ENCODE results near the gene TNXB. TPM values are rescaled to one million over a fixed set of nuclear protein-coding genes. Genes with fewer than 3 reads are reported as not detected.
"Not testable (repeated sequence)": the region's sequence is repeated elsewhere in the genome, so short reads cannot be mapped to it uniquely, and the experiment has no call there.

The TNXB gene
- total RNA-seq, 1 donor from 2014 or later, result 130 TPM

- Histone ChIP-seq H3K27me3 (ENCODE audit: control insufficient read depth in 3 of 3, insufficient read depth in 3 of 3, low read length in 3 of 3) (no peaks in the 10 kb centered on the region), H3K4me3 (ENCODE audit: low read length in 3 of 3) (no peak overlapping the region), H3K9me3 (ENCODE audit: control insufficient read depth in 3 of 3, low read length in 3 of 3) (no peaks in the 10 kb centered on the region), H3K9ac (ENCODE audit: low read depth in 1 of 3, low read length in 3 of 3) (no peak overlapping the region), H3K27ac (ENCODE audit: low read depth, low read length) (no peak overlapping the region), H3K4me1 (ENCODE audit: control insufficient read depth in 3 of 3, insufficient read depth in 3 of 3, low read length in 3 of 3) (peaks cover 20 to 22% (median 22%) of the 10 kb centered on the region in 3 donors), H3K36me3 (ENCODE audit: control insufficient read depth in 3 of 3, insufficient read depth in 3 of 3, low read length in 3 of 3) (peaks cover 0 to 8% (median 6%) of the 10 kb centered on the region in 3 donors)
These were observed 58.6 kb downstream of the TNXB start for GRCh38 chr6:32050562-32050961.

- not testable (repeated sequence) for H3K27ac ChIP-seq (ENCODE audit: low read depth, low read length); H3K27me3 ChIP-seq (ENCODE audit: control insufficient read depth in 3 of 3, insufficient read depth in 3 of 3, low read length in 3 of 3); H3K9ac ChIP-seq (ENCODE audit: low read depth in 1 of 3, low read length in 3 of 3); H3K4me3 ChIP-seq (ENCODE audit: low read length in 3 of 3); H3K9me3 ChIP-seq (ENCODE audit: control insufficient read depth in 3 of 3, low read length in 3 of 3); H3K36me3 ChIP-seq (ENCODE audit: control insufficient read depth in 3 of 3, insufficient read depth in 3 of 3, low read length in 3 of 3)
- H3K4me1 ChIP-seq (ENCODE audit: control insufficient read depth in 3 of 3, insufficient read depth in 3 of 3, low read length in 3 of 3), result peaks cover 20 to 22% (median 22%) of the 10 kb centered on the region in 3 donors
These were observed 59.4 kb downstream of the TNXB start for GRCh38 chr6:32049736-32050135.

GRCh38 chr6:32049149-32049548, 60.0 kb downstream of the TNXB start:
- H3K36me3 ChIP-seq (ENCODE audit: control insufficient read depth in 3 of 3, insufficient read depth in 3 of 3, low read length in 3 of 3); H3K9me3 ChIP-seq (ENCODE audit: control insufficient read depth in 3 of 3, low read length in 3 of 3); H3K4me3 ChIP-seq (ENCODE audit: low read length in 3 of 3); H3K27ac ChIP-seq (ENCODE audit: low read depth, low read length); H3K9ac ChIP-seq (ENCODE audit: low read depth in 1 of 3, low read length in 3 of 3); H3K27me3 ChIP-seq (ENCODE audit: control insufficient read depth in 3 of 3, insufficient read depth in 3 of 3, low read length in 3 of 3): not testable (repeated sequence)
- H3K4me1 ChIP-seq (ENCODE audit: control insufficient read depth in 3 of 3, insufficient read depth in 3 of 3, low read length in 3 of 3), result peaks cover 20 to 22% (median 22%) of the 10 kb centered on the region in 3 donors

- Histone ChIP-seq H3K27ac (ENCODE audit: low read depth, low read length) (peak overlapping the region; percentile 76), H3K4me3 (ENCODE audit: low read length in 3 of 3) (no peak overlapping the region), H3K27me3 (ENCODE audit: control insufficient read depth in 3 of 3, insufficient read depth in 3 of 3, low read length in 3 of 3) (no peaks in the 10 kb centered on the region), H3K4me1 (ENCODE audit: control insufficient read depth in 3 of 3, insufficient read depth in 3 of 3, low read length in 3 of 3) (peaks cover 20 to 22% (median 22%) of the 10 kb centered on the region in 3 donors), H3K9me3 (ENCODE audit: control insufficient read depth in 3 of 3, low read length in 3 of 3) (no peaks in the 10 kb centered on the region), H3K9ac (ENCODE audit: low read depth in 1 of 3, low read length in 3 of 3) (peak overlapping the region in 1 of 3 donors; percentile 54), H3K36me3 (ENCODE audit: control insufficient read depth in 3 of 3, insufficient read depth in 3 of 3, low read length in 3 of 3) (peaks cover 0 to 3% (median 0%) of the 10 kb centered on the region in 3 donors)
These were observed 61.0 kb downstream of the TNXB start for GRCh38 chr6:32047855-32048766.

- Histone ChIP-seq H3K27ac (ENCODE audit: low read depth, low read length) (peak overlapping the region; percentile 76), H3K9ac (ENCODE audit: low read depth in 1 of 3, low read length in 3 of 3) (peak overlapping the region in 1 of 3 donors; percentile 11), H3K36me3 (ENCODE audit: control insufficient read depth in 3 of 3, insufficient read depth in 3 of 3, low read length in 3 of 3) (peaks cover 0 to 1% (median 0%) of the 10 kb centered on the region in 3 donors), H3K9me3 (ENCODE audit: control insufficient read depth in 3 of 3, low read length in 3 of 3) (no peaks in the 10 kb centered on the region), H3K4me1 (ENCODE audit: control insufficient read depth in 3 of 3, insufficient read depth in 3 of 3, low read length in 3 of 3) (peaks cover 20 to 22% (median 22%) of the 10 kb centered on the region in 3 donors), H3K4me3 (ENCODE audit: low read length in 3 of 3) (no peak overlapping the region), H3K27me3 (ENCODE audit: control insufficient read depth in 3 of 3, insufficient read depth in 3 of 3, low read length in 3 of 3) (no peaks in the 10 kb centered on the region)
These were observed 61.6 kb downstream of the TNXB start for GRCh38 chr6:32047539-32047854.

GRCh38 chr6:32047084-32047478, 62.1 kb downstream of the TNXB start:
- H3K27ac ChIP-seq (ENCODE audit: low read depth, low read length), result peak overlapping the region; percentile 76
- H3K36me3 ChIP-seq (ENCODE audit: control insufficient read depth in 3 of 3, insufficient read depth in 3 of 3, low read length in 3 of 3), result peaks cover 0 to 1% (median 0%) of the 10 kb centered on the region in 3 donors
- H3K9me3 ChIP-seq (ENCODE audit: control insufficient read depth in 3 of 3, low read length in 3 of 3), result no peaks in the 10 kb centered on the region
- peaks cover 20 to 22% (median 22%) of the 10 kb centered on the region in 3 donors for H3K4me1 ChIP-seq (ENCODE audit: control insufficient read depth in 3 of 3, insufficient read depth in 3 of 3, low read length in 3 of 3)
- no peaks in the 10 kb centered on the region for H3K27me3 ChIP-seq (ENCODE audit: control insufficient read depth in 3 of 3, insufficient read depth in 3 of 3, low read length in 3 of 3)
- peak overlapping the region in 2 of 3 donors; percentile 3 to 11 for H3K9ac ChIP-seq (ENCODE audit: low read depth in 1 of 3, low read length in 3 of 3)
- no peak overlapping the region for H3K4me3 ChIP-seq (ENCODE audit: low read length in 3 of 3)

- H3K27me3 ChIP-seq (ENCODE audit: control insufficient read depth in 3 of 3, insufficient read depth in 3 of 3, low read length in 3 of 3), result no peaks in the 10 kb centered on the region
- H3K36me3 ChIP-seq (ENCODE audit: control insufficient read depth in 3 of 3, insufficient read depth in 3 of 3, low read length in 3 of 3), result peaks cover 0 to 1% (median 0%) of the 10 kb centered on the region in 3 donors
- peaks cover 20 to 22% (median 22%) of the 10 kb centered on the region in 3 donors for H3K4me1 ChIP-seq (ENCODE audit: control insufficient read depth in 3 of 3, insufficient read depth in 3 of 3, low read length in 3 of 3)
- no peaks in the 10 kb centered on the region for H3K9me3 ChIP-seq (ENCODE audit: control insufficient read depth in 3 of 3, low read length in 3 of 3)
- H3K9ac ChIP-seq (ENCODE audit: low read depth in 1 of 3, low read length in 3 of 3), result peak overlapping the region in 1 of 3 donors; percentile 3
- H3K27ac ChIP-seq (ENCODE audit: low read depth, low read length), result peak overlapping the region; percentile 76
- H3K4me3 ChIP-seq (ENCODE audit: low read length in 3 of 3), result no peak overlapping the region
These were observed 62.6 kb downstream of the TNXB start for GRCh38 chr6:32046450-32047083.

GRCh38 chr6:32045811-32046449, 63.2 kb downstream of the TNXB start:
- peaks cover 20 to 22% (median 22%) of the 10 kb centered on the region in 3 donors for H3K4me1 ChIP-seq (ENCODE audit: control insufficient read depth in 3 of 3, insufficient read depth in 3 of 3, low read length in 3 of 3)
- H3K36me3 ChIP-seq (ENCODE audit: control insufficient read depth in 3 of 3, insufficient read depth in 3 of 3, low read length in 3 of 3), result peaks cover 0 to 1% (median 0%) of the 10 kb centered on the region in 3 donors
- no peaks in the 10 kb centered on the region for H3K9me3 ChIP-seq (ENCODE audit: control insufficient read depth in 3 of 3, low read length in 3 of 3)
- no peak overlapping the region for H3K4me3 ChIP-seq (ENCODE audit: low read length in 3 of 3)
- H3K27me3 ChIP-seq (ENCODE audit: control insufficient read depth in 3 of 3, insufficient read depth in 3 of 3, low read length in 3 of 3), result no peaks in the 10 kb centered on the region
- H3K27ac ChIP-seq (ENCODE audit: low read depth, low read length), result peak overlapping the region; percentile 76
- H3K9ac ChIP-seq (ENCODE audit: low read depth in 1 of 3, low read length in 3 of 3), result no peak overlapping the region

- not testable (repeated sequence) for H3K36me3 ChIP-seq (ENCODE audit: control insufficient read depth in 3 of 3, insufficient read depth in 3 of 3, low read length in 3 of 3); H3K27ac ChIP-seq (ENCODE audit: low read depth, low read length); H3K9ac ChIP-seq (ENCODE audit: low read depth in 1 of 3, low read length in 3 of 3); H3K4me3 ChIP-seq (ENCODE audit: low read length in 3 of 3); H3K9me3 ChIP-seq (ENCODE audit: control insufficient read depth in 3 of 3, low read length in 3 of 3); H3K27me3 ChIP-seq (ENCODE audit: control insufficient read depth in 3 of 3, insufficient read depth in 3 of 3, low read length in 3 of 3)
- H3K4me1 ChIP-seq (ENCODE audit: control insufficient read depth in 3 of 3, insufficient read depth in 3 of 3, low read length in 3 of 3), result peaks cover 20 to 22% (median 22%) of the 10 kb centered on the region in 3 donors
These were observed 64.2 kb downstream of the TNXB start for GRCh38 chr6:32044916-32045315.

All from skeletal muscle tissue (tissue), 4 donors.